K562 (cell line): ENCODE results near the gene SEC61A1. TPM values are rescaled to one million over a fixed set of nuclear protein-coding genes. Genes with fewer than 3 reads are reported as not detected.

Experiments used
- ATAC-seq: fragments of 200-7000 bp; cut with Tn5 transposase; 3 replicates; pipeline ENCODE4 v1.9.1; 2020; ENCODE audit warnings: moderate library complexity
- BruUV-seq: library from RNA; stranded (reverse); fragments of 400-500 nt; replicated peaks from 2 replicates; lab custom pipeline; 2021; lab: Mats Ljungman, UMichigan
- CTCF ChIA-PET: fragments of 300-600 bp; formaldehyde crosslinking; extraction: SDS; loops from one replicate; lab custom pipeline; 2021; ENCODE audit warnings: low intra/inter-chr PET ratio; lab: Yijun Ruan, JAX
- POLR2A ChIA-PET: fragments of 300-600, 350-650 bp; sonication (Branson Sonifier 250); formaldehyde crosslinking; extraction: SDS; loops from one replicate; lab custom pipeline; 2021; ENCODE audit warnings: antibody characterized with exemption, inconsistent platforms; lab: Yijun Ruan, JAX
- DNase-seq, 4 experiments: peaks; one replicate each; pipeline versions ENCODE4 v3.0.0 to v3.0.0-alpha.2; 2011 to 2018; ENCODE audit warnings: low spot score in 3 of 4, mixed read lengths in 3 of 4; ENCODE audit errors: extremely low read depth in 1 of 4
- FAIRE-seq: peaks from 2 replicates; lab custom pipeline; 2011; peaks lifted over from hg19 to GRCh38; lab: Jason Lieb, UNC
- H2AFZ ChIP-seq: 2 replicates; pipeline ENCODE4 v1.6.0; 2011; ENCODE audit warnings: low read depth, low read length, control low read depth, inconsistent platforms
- H3K27ac ChIP-seq: fragments of 200-600 bp; 3 replicates; pipeline ENCODE4 v1.8.0; 2011; ENCODE audit warnings: low read depth, mild to moderate bottlenecking, control low read depth, inconsistent platforms, low read length, moderate library complexity, mixed read lengths; ENCODE audit errors: extremely low read depth
- H3K27me3 ChIP-seq, 2 experiments: fragments of 300-600 bp in 1 of 2; 2 replicates in 1 of 2; 3 replicates in 1 of 2; pipeline versions ENCODE4 v1.6.0 to v1.8.0; 2011; ENCODE audit warnings: inconsistent platforms in 2 of 2, low read length in 2 of 2, mild to moderate bottlenecking in 1 of 2, mixed read lengths in 1 of 2, moderate library complexity in 1 of 2; ENCODE audit not compliant: control insufficient read depth in 2 of 2, insufficient read depth in 2 of 2
- H3K36me3 ChIP-seq: fragments of 300-600 bp; 3 replicates; pipeline ENCODE4 v1.8.0; 2011; ENCODE audit warnings: mild to moderate bottlenecking, low read length, inconsistent platforms; ENCODE audit not compliant: control insufficient read depth, insufficient read depth
- H3K4me1 ChIP-seq, 2 experiments: fragments of 200-600 bp in 1 of 2; replicated peaks in 1 of 2; 2 replicates in 1 of 2; 3 replicates in 1 of 2; pipeline versions ENCODE4 v1.5.1 to v1.8.0; 2011; ENCODE audit warnings: inconsistent platforms in 2 of 2, low read length in 2 of 2, mild to moderate bottlenecking in 1 of 2, mixed read lengths in 1 of 2, moderate library complexity in 1 of 2; ENCODE audit not compliant: control insufficient read depth in 2 of 2, insufficient read depth in 2 of 2
- H3K4me2 ChIP-seq: 2 replicates; pipeline ENCODE4 v1.6.1; 2011; ENCODE audit warnings: low read length, control low read depth, inconsistent platforms, mixed read lengths; ENCODE audit not compliant: insufficient read depth
- H3K4me3 ChIP-seq: fragments of 200-600 bp; sonication (generic), shearing (Covaris generic); 2 replicates; pipeline ENCODE4 v1.5.1; 2016; ENCODE audit warnings: control low read depth, inconsistent platforms
- H3K79me2 ChIP-seq: fragments of 200-600 bp; 3 replicates; pipeline ENCODE4 v1.8.0; 2011; ENCODE audit warnings: low read length, inconsistent platforms; ENCODE audit not compliant: control insufficient read depth, insufficient read depth
- H3K9ac ChIP-seq, 2 experiments: 2 replicates each; pipeline versions ENCODE4 v1.6.0 to v1.6.1; 2011; ENCODE audit warnings: low read depth in 2 of 2, low read length in 2 of 2, control low read depth in 1 of 2, inconsistent platforms in 1 of 2, mild to moderate bottlenecking in 1 of 2, mixed read lengths in 1 of 2; ENCODE audit not compliant: insufficient read depth in 1 of 2
- H3K9me1 ChIP-seq: one replicate; pipeline ENCODE4 v1.6.0; 2011; ENCODE audit warnings: inconsistent platforms, mild to moderate bottlenecking, low read length, moderate library complexity; ENCODE audit not compliant: control insufficient read depth, insufficient read depth
- H3K9me3 ChIP-seq: replicated peaks from 2 replicates; pipeline ENCODE4 v1.5.1; 2011; ENCODE audit warnings: low read depth, low read length, inconsistent platforms; ENCODE audit not compliant: control insufficient read depth, insufficient read depth
- H4K20me1 ChIP-seq: replicated peaks from 2 replicates; pipeline ENCODE4 v1.6.1; 2011; ENCODE audit warnings: low read length, inconsistent platforms, mixed read lengths; ENCODE audit not compliant: control insufficient read depth, insufficient read depth
- GATAD2A ChIP-seq: fragments of 450-650 bp; IDR thresholded peaks from 2 replicates; pipeline ENCODE4 v1.6.1; 2017
- KLF13 ChIP-seq: fragments of 450-650 bp; IDR thresholded peaks from 2 replicates; pipeline ENCODE4 v1.6.1; 2016; ENCODE audit warnings: missing genetic modification characterization, low read depth, mild to moderate bottlenecking, missing compliant biosample characterization, moderate library complexity, borderline replicate concordance
- MCM5 ChIP-seq: fragments of 450-650 bp; IDR thresholded peaks from 2 replicates; pipeline ENCODE4 v1.6.1; 2016; ENCODE audit warnings: low read depth
- WGBS: fragments of 100-300 bp; shearing (Covaris generic); methylation state at CpG from one replicate; pipeline ENCODE4 v1.1.6; 2016; ENCODE audit warnings: low coverage, mixed read lengths; ENCODE audit not compliant: insufficient coverage; ENCODE audit errors: missing lambda C conversion rate; 5-methylcytosine and 5-hydroxymethylcytosine counted together
- in situ Hi-C: fragments of 300-500 bp; cut with MboI; formaldehyde crosslinking; loops from 4 replicates; pipeline ENCODE4 v1.15.0; 2018; ENCODE audit warnings: inconsistent platforms, mixed read lengths
- intact Hi-C: fragments of 100-400 bp; cut with micrococcal nuclease; formaldehyde crosslinking; loops from 2 replicates; pipeline ENCODE4 v1.14.2; 2022
- polyA plus RNA-seq, 8 experiments: library from polyadenylated mRNA; depleted of rRNA in 4 of 8; stranded (reverse) in 5 of 8; unstranded in 3 of 8; fragments of >200 nt; fragmentation: Nextera tagmentation in 2 of 8; fragmentation: Illumina TruSeq in 1 of 8; extraction: Ambion mirVana in 2 of 8; extraction: Trizol in 1 of 8; gene quantifications; 2 replicates each; pipeline versions ENCODE4 v1.2.1 to v1.2.3, GENCODE V29; 2011 to 2014; ENCODE audit warnings: inconsistent platforms in 1 of 8, missing spikeins in 1 of 8
- total RNA-seq, 7 experiments: library from RNA; depleted of rRNA in 6 of 7; stranded (reverse); fragments of >200 nt in 6 of 7; fragmentation: Illumina TruSeq in 2 of 7; extraction: Trizol in 2 of 7; gene quantifications; 2 replicates each; pipeline versions ENCODE4 v1.2.1 to v1.2.3, GENCODE V29; 2011 to 2021; ENCODE audit warnings: low replicate concordance in 1 of 7
- TF ChIP-seq, protein P1 (sequence below): fragments of 200-800 bp; sonication (Bioruptor generic); IDR thresholded peaks from 2 replicates; pipeline ENCODE4 v1.6.1; 2017; ENCODE audit warnings: missing genetic modification characterization, missing compliant biosample characterization

The SEC61A1 gene
- total and polyA plus RNA-seq, 9 of the 15 experiments (the other 6 are each of a cell fraction or from before 2014, with no cell fraction given), result 1.9 to 140 (median 79.1) TPM

DNA sequence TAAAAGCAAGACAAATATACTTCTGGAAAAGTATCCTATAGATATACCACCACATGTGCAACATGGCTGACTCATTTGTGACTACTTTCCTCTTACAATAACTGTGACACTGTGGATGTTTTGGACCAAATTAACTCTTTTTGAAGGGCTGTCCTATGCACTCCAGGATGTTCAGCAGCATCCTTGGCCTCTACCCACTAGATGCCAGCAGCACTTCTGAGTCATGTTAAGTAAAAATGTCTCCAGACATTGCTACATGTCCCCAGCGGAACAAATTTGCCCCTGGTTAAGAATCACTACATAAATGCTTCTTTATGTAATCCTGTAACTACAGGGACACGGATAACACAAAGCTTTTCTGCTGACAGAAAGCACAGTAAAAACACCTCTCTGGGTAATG, 39.3 kb downstream of the SEC61A1 start:
- Histone ChIP-seq H3K9me1 (no peaks in the 10 kb centered on the region), H3K79me2 (peaks cover 27% of the 10 kb centered on the region), H2AFZ (no peak overlapping the region), H4K20me1 (no peaks in the 10 kb centered on the region), H3K36me3 (peaks cover 77% of the 10 kb centered on the region), H3K9ac (no peak overlapping the region), H3K27ac (no peak overlapping the region), H3K4me1 (no peaks in the 10 kb centered on the region), H3K4me3 (no peak overlapping the region), H3K27me3 (no peaks in the 10 kb centered on the region)
- BruUV-seq, result no TSS peak
- WGBS, result 100% methylated on average over 2 of the region's 2 CpGs
- intact Hi-C loops (no loop called here), in situ Hi-C loops (no loop called here)
- POLR2A ChIA-PET, result interaction anchor here (0.7 to 1.7 kb wide), 3 partner anchors 9 to 204 kb away, joined by 3 to 5 read pairs (median 4); no protein-coding TSS in a partner anchor
- DNase-seq (no peak), ATAC-seq (no peak)
- no peak for TF ChIP-seq GATAD2A
- no peak for TF ChIP-seq MCM5
- no peak for TF ChIP-seq KLF13
- TF ChIP-seq, protein P1, sequence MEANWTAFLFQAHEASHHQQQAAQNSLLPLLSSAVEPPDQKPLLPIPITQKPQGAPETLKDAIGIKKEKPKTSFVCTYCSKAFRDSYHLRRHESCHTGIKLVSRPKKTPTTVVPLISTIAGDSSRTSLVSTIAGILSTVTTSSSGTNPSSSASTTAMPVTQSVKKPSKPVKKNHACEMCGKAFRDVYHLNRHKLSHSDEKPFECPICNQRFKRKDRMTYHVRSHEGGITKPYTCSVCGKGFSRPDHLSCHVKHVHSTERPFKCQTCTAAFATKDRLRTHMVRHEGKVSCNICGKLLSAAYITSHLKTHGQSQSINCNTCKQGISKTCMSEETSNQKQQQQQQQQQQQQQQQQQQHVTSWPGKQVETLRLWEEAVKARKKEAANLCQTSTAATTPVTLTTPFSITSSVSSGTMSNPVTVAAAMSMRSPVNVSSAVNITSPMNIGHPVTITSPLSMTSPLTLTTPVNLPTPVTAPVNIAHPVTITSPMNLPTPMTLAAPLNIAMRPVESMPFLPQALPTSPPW (CRISPR knock-in tag), result no peak
- TF ChIP-seq, all 486 proteins: peak for 0
- Histone ChIP-seq H3K4me2 (no peak overlapping the region), H3K9me3 (no peaks in the 10 kb centered on the region; the same call in 1 of the 2 replicates)
- no peak for FAIRE-seq
- CTCF ChIA-PET, result no interaction called here
